AG04449 (cell line): ENCODE measurements around the gene ROBO2.
A peak's percentile ranks its signal among the peaks of the same experiment; 100 is the strongest.

ENCODE experiments used
- CTCF ChIA-PET: fragments of 350-600 bp; formaldehyde crosslinking; extraction: SDS; loops from one replicate; lab custom pipeline; 2021; ENCODE audit warnings: antibody characterized with exemption; lab: Yijun Ruan, JAX
- POLR2A ChIA-PET: fragments of 400-600, 350-600 bp; formaldehyde crosslinking; extraction: SDS; loops from one replicate; lab custom pipeline; 2020; ENCODE audit warnings: antibody characterized with exemption, inconsistent platforms; lab: Yijun Ruan, JAX
- DNase-seq: peaks from one replicate; pipeline ENCODE4 v3.0.0-alpha.2; 2010; ENCODE audit warnings: low read depth, low spot score
- H3K4me3 ChIP-seq: 2 replicates; pipeline ENCODE4 v1.5.1; 2011; ENCODE audit warnings: low read depth, mild to moderate bottlenecking, control low read depth, low read length
- TF ChIP-seq, protein P1 (sequence below): IDR thresholded peaks from one replicate; pipeline ENCODE4 v1.5.1; 2011; ENCODE audit warnings: mild to moderate bottlenecking, moderate library complexity, low read length, control low read depth, inconsistent platforms; ENCODE audit not compliant: insufficient read depth; ENCODE audit errors: missing control alignments

Gene ROBO2, protein sequence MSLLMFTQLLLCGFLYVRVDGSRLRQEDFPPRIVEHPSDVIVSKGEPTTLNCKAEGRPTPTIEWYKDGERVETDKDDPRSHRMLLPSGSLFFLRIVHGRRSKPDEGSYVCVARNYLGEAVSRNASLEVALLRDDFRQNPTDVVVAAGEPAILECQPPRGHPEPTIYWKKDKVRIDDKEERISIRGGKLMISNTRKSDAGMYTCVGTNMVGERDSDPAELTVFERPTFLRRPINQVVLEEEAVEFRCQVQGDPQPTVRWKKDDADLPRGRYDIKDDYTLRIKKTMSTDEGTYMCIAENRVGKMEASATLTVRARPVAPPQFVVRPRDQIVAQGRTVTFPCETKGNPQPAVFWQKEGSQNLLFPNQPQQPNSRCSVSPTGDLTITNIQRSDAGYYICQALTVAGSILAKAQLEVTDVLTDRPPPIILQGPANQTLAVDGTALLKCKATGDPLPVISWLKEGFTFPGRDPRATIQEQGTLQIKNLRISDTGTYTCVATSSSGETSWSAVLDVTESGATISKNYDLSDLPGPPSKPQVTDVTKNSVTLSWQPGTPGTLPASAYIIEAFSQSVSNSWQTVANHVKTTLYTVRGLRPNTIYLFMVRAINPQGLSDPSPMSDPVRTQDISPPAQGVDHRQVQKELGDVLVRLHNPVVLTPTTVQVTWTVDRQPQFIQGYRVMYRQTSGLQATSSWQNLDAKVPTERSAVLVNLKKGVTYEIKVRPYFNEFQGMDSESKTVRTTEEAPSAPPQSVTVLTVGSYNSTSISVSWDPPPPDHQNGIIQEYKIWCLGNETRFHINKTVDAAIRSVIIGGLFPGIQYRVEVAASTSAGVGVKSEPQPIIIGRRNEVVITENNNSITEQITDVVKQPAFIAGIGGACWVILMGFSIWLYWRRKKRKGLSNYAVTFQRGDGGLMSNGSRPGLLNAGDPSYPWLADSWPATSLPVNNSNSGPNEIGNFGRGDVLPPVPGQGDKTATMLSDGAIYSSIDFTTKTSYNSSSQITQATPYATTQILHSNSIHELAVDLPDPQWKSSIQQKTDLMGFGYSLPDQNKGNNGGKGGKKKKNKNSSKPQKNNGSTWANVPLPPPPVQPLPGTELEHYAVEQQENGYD (N-terminal part only)

DNA sequence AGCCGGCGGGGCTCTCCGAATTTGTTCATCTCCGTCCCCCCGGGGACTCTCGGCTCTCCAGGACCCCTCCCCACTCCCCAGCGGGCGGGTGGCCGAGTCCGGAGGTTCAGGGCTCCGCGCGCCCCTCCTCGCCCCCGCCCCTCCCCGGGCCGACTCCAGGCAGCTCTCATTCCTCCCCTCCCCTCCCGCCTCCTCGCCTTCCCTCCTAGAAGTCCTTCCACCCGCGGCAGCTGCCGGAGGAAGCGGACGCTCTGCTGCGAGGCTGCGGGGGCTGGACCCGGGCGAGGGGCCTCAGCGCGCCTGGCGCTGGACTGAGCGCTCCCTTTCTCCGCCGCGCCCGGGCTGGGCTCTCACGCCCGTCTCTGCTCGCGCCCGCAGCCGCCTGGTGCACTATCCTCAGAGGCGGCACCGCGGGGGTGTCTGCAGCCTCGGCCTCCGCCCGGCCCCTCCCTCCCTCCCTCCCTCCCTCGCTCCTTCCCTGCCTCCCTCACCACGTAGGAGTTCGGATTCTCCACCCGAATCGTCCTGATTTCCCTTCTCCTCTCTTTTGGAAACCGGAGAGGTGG lies at the start of gene ROBO2:
TSS of gene ROBO2 (plus strand) at position 494 of the 566 bp plus-strand sequence. CDS start 687 bp downstream, outside the sequence.
- TF ChIP-seq, protein P1, sequence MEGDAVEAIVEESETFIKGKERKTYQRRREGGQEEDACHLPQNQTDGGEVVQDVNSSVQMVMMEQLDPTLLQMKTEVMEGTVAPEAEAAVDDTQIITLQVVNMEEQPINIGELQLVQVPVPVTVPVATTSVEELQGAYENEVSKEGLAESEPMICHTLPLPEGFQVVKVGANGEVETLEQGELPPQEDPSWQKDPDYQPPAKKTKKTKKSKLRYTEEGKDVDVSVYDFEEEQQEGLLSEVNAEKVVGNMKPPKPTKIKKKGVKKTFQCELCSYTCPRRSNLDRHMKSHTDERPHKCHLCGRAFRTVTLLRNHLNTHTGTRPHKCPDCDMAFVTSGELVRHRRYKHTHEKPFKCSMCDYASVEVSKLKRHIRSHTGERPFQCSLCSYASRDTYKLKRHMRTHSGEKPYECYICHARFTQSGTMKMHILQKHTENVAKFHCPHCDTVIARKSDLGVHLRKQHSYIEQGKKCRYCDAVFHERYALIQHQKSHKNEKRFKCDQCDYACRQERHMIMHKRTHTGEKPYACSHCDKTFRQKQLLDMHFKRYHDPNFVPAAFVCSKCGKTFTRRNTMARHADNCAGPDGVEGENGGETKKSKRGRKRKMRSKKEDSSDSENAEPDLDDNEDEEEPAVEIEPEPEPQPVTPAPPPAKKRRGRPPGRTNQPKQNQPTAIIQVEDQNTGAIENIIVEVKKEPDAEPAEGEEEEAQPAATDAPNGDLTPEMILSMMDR: no peak
- peak within 1 kb of the TSS; percentile 37 for H3K4me3 ChIP-seq
- ChIA-PET CTCF (interaction anchor here (0.7 to 1.2 kb wide), 3 partner anchors 217 to 308 kb away, joined by 3 to 13 read pairs (median 4); no protein-coding TSS in a partner anchor), POLR2A (no interaction called here)
- DNase-seq: no peak

DNA sequence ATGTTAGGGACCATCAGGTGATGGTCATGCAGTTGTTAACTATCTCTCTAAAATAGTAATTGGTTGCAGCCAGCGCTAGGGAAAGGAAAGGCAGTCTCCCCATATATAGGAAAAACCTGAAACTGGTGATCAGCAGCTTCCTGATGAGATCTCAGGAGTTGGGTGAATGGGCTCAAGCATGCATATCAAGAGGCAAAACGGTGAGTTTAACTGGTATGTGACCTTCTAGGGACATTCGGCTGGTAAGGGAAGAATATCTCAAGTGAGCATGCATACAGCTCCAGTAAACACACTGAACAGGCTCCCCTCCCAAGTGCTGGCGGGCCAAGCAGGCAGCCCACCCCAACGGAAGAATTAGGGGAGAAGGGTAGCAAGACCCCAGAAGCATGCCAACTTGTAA lies 49.3 kb upstream of the ROBO2 start:
- no peak for DNase-seq
- H3K4me3 ChIP-seq: no peak overlapping the region
- CTCF ChIA-PET: no interaction called here
- POLR2A ChIA-PET: no interaction called here
- TF ChIP-seq, protein P1: no peak

DNA sequence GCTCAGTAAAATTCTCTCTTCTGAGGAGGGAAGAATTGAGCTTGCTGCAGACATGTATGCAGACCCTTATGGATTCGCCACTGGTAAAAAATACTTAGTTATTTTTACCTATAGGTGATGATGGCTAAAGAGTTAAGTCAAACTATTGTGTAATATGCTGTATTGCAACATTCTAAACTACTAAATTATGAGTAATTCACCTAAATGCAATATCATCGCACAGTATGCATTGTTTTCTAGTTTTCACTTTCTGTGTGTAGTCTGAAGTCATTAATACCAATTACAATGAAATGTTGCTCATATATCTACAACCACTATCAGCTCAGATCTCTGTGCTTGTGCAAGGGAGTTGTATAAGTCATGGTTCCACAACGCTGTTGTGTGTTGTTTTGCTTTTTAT lies 48.7 kb upstream of the ROBO2 start:
- TF ChIP-seq, protein P1: no peak
- POLR2A ChIA-PET: no interaction called here
- H3K4me3 ChIP-seq: no peak overlapping the region
- no peak for DNase-seq
- CTCF ChIA-PET: no interaction called here

DNA sequence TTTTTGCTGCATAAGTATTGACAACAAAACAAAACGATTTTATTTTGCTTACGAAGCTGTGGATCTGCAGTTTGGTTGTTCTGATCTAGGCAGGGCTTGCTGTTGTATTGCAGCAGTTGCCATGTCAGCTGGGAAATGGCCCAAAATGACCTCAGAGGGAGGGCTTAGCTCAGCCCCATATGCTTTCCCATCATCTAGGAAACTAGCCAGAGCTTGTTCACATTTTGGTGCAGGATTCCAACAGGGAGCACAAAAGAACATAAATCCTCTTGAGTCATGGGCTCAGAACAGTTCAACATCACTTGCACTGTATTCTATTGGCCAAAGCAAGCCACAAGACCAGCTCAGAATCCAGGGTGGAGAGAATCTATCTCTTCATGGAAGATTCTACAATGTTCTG lies 42.2 kb upstream of the ROBO2 start:
- TF ChIP-seq, protein P1: no peak
- no peak for DNase-seq
- POLR2A ChIA-PET: no interaction called here
- CTCF ChIA-PET: no interaction called here
- no peak overlapping the region for H3K4me3 ChIP-seq

DNA sequence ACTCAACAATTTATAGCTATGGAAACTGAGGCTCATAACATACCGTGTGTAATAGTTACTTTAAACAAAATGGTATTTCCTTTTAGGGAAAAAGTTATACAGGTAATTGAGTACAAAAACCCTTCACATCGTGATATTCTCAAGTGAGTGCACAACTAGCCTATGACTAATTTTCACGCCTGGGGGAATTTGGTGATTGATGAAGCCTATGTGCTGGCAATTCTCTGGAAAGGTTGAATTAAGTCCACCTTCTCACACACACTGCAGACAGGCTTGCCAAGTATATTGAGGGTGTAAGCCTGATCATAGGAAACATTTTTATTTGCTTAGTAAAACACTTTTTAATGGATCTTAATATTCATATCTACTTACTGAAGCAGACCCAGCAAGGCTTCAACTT lies 41.3 kb upstream of the ROBO2 start:
- TF ChIP-seq, protein P1: no peak
- CTCF ChIA-PET: no interaction called here
- H3K4me3 ChIP-seq: no peak overlapping the region
- POLR2A ChIA-PET: no interaction called here
- no peak for DNase-seq
